NCI-H510A (cell line): Measurements from ENCODE around the gene TCN1.
"Not testable (repeated sequence)": the region's sequence is repeated elsewhere in the genome, so short reads cannot be mapped to it uniquely, and the experiment has no call there.

ENCODE experiments used
- DNase-seq: peaks from one replicate; lab custom pipeline; 2025; lab: John Stamatoyannopoulos, UW

Gene TCN1

GRCh38 chr11:59866397-59866796 is at the start of gene TCN1:
TCN1 (minus strand) TSS chr11:59866487; CDS start chr11:59866470, 17 bp downstream.
- DNase-seq = no peak

- not testable (repeated sequence) for DNase-seq
Measured at GRCh38 chr11:59903569-59903968, 37.3 kb upstream of the TCN1 start.

- no peak for DNase-seq
Measured at GRCh38 chr11:59901306-59901705, 35.0 kb upstream of the TCN1 start.

- no peak for DNase-seq
Measured at GRCh38 chr11:59900366-59901126, 34.3 kb upstream of the TCN1 start.

- DNase-seq = no peak
Measured at GRCh38 chr11:59899532-59899931, 33.2 kb upstream of the TCN1 start.

- DNase-seq = no peak
Measured at GRCh38 chr11:59898650-59899049, 32.4 kb upstream of the TCN1 start.

- no peak for DNase-seq
Measured at GRCh38 chr11:59898046-59898445, 31.8 kb upstream of the TCN1 start.

- DNase-seq = no peak
Measured at GRCh38 chr11:59894616-59895015, 28.3 kb upstream of the TCN1 start.

GRCh38 chr11:59891781-59892181 is 25.5 kb upstream of the TCN1 start:
- DNase-seq = no peak

GRCh38 chr11:59887156-59887555 is 20.9 kb upstream of the TCN1 start:
- DNase-seq = not testable (repeated sequence)

- DNase-seq = no peak
Measured at GRCh38 chr11:59883597-59883996, 17.3 kb upstream of the TCN1 start.

- DNase-seq = no peak
Measured at GRCh38 chr11:59879567-59879966, 13.3 kb upstream of the TCN1 start.

GRCh38 chr11:59878575-59878974 is 12.3 kb upstream of the TCN1 start, which contains the start of gene OOSP3:
OOSP3 (plus strand) TSS chr11:59878782; CDS start chr11:59878809, 27 bp downstream.
- DNase-seq = no peak

GRCh38 chr11:59877784-59878183 is 11.5 kb upstream of the TCN1 start:
- no peak for DNase-seq

GRCh38 chr11:59877325-59877724 is 11.0 kb upstream of the TCN1 start:
- DNase-seq = no peak

GRCh38 chr11:59875856-59876519 is 9.7 kb upstream of the TCN1 start:
- no peak for DNase-seq

- no peak for DNase-seq
Measured at GRCh38 chr11:59872076-59872475, 5.8 kb upstream of the TCN1 start.

GRCh38 chr11:59867946-59868345 is 1.7 kb upstream of the TCN1 start:
- no peak for DNase-seq

- DNase-seq = no peak
Measured at GRCh38 chr11:59866836-59867235, 549 bp upstream of the TCN1 start.

- DNase-seq = no peak
Measured at GRCh38 chr11:59865031-59865430, 1.3 kb downstream of the TCN1 start.

GRCh38 chr11:59862252-59862651 is 4.0 kb downstream of the TCN1 start:
- no peak for DNase-seq

GRCh38 chr11:59859673-59860072 is 6.6 kb downstream of the TCN1 start:
- no peak for DNase-seq
